SK-N-MC (cell line): ENCODE data around the gene TMPRSS3.

Experiments used
- EZH2 ChIP-seq: fragments of 200-600 bp; sonication (generic); IDR thresholded peaks from one replicate; pipeline ENCODE4 v1.6.1; 2017; ENCODE audit warnings: antibody characterized with exemption
- FOXP2 ChIP-seq: optimal IDR thresholded peaks from 2 replicates; pipeline ENCODE3; 2011; ENCODE audit warnings: mild to moderate bottlenecking, moderate library complexity; ENCODE audit not compliant: insufficient read depth; ENCODE audit errors: extremely low read length, control extremely low read depth
- POLR2AphosphoS5 ChIP-seq: IDR thresholded peaks from 2 replicates; pipeline ENCODE4 v1.6.1; 2012; ENCODE audit warnings: mild to moderate bottlenecking, low read depth, low read length, borderline replicate concordance

GRCh38 chr21:42384156-42384945, 11.5 kb downstream of the TMPRSS3 start:
- TF ChIP-seq POLR2AphosphoS5 (no peak), EZH2 (no peak), FOXP2 (no peak)
